ENCODE results near the gene MAPRE3.

GRCh38 chr2:27023740-27024139, 53.3 kb downstream of the MAPRE3 start:
- TF ChIP-seq CTCF (conservative IDR thresholded peaks at IDR 0.05) (no peak), ZFX (IDR thresholded peaks at IDR 0.05) (no peak)

All from C4-2B (cell line).